PC-9 (cell line): Measurements from ENCODE around the gene ACSM3. TPM values are rescaled to one million over a fixed set of nuclear protein-coding genes. Genes with fewer than 3 reads are reported as not detected.

ENCODE experiments used
- BruUV-seq: library from RNA; stranded (reverse); fragments of 400-500 nt; replicated peaks from 2 replicates; lab custom pipeline; 2021; lab: Mats Ljungman, UMichigan
- CTCF ChIA-PET: fragments of 300-600 bp; sonication (Branson Sonifier 250); formaldehyde crosslinking; loops from one replicate; lab custom pipeline; 2022; ENCODE audit warnings: antibody characterized with exemption; lab: Charles Lee
- POLR2A ChIA-PET: fragments of 300-600 bp; sonication (Branson Sonifier 250); formaldehyde crosslinking; loops from one replicate; lab custom pipeline; 2022; ENCODE audit warnings: antibody characterized with exemption; ENCODE audit not compliant: unreplicated experiment; lab: Charles Lee
- DNase-seq, 2 experiments: peaks; one replicate each; pipeline versions ENCODE4 v3.0.0 to v3.0.0-alpha.2; 2015 to 2022; ENCODE audit warnings: mixed read lengths in 1 of 2
- H2AFZ ChIP-seq: fragments of 200-600 bp; sonication (generic); 2 replicates; pipeline ENCODE4 v1.8.1; 2017; ENCODE audit warnings: antibody characterized with exemption
- H3F3A ChIP-seq: fragments of 200-600 bp; sonication (generic); 2 replicates; pipeline ENCODE4 v1.8.1; 2017; ENCODE audit warnings: antibody characterized with exemption, mild to moderate bottlenecking, low read depth; ENCODE audit not compliant: insufficient read depth
- H3K27ac ChIP-seq: fragments of 200-600 bp; sonication (generic); 2 replicates; pipeline ENCODE4 v1.6.1; 2016; ENCODE audit warnings: mixed run types
- H3K27me3 ChIP-seq: fragments of 200-600 bp; sonication (generic); 2 replicates; pipeline ENCODE4 v1.6.1; 2016; ENCODE audit warnings: low read depth, mixed run types; ENCODE audit not compliant: insufficient read depth
- H3K36me3 ChIP-seq: fragments of 200-600 bp; sonication (generic); 2 replicates; pipeline ENCODE4 v1.6.1; 2016; ENCODE audit warnings: low read depth, mixed run types
- H3K4me1 ChIP-seq: fragments of 200-600 bp; sonication (generic); replicated peaks from 2 replicates; pipeline ENCODE4 v1.6.1; 2016; ENCODE audit warnings: mixed run types; ENCODE audit not compliant: insufficient read depth
- H3K4me2 ChIP-seq: fragments of 200-600 bp; sonication (generic); 2 replicates; pipeline ENCODE4 v1.6.1; 2017; ENCODE audit warnings: mixed run types
- H3K4me3 ChIP-seq: fragments of 200-600 bp; sonication (generic); 2 replicates; pipeline ENCODE4 v1.6.1; 2016; ENCODE audit warnings: mixed run types
- H3K79me2 ChIP-seq: fragments of 200-600 bp; sonication (generic); 2 replicates; pipeline ENCODE4 v1.6.1; 2017; ENCODE audit warnings: low read depth, mixed run types
- H3K9me2 ChIP-seq: fragments of 200-600 bp; sonication (generic); 2 replicates; pipeline ENCODE4 v1.8.1; 2017; ENCODE audit warnings: mild to moderate bottlenecking; ENCODE audit not compliant: insufficient read depth
- H3K9me3 ChIP-seq: fragments of 200-600 bp; sonication (generic); 2 replicates; pipeline ENCODE4 v1.8.1; 2016; ENCODE audit warnings: low read depth; ENCODE audit not compliant: insufficient read depth
- H4K20me1 ChIP-seq: fragments of 200-600 bp; sonication (generic); 2 replicates; pipeline ENCODE4 v1.8.1; 2017; ENCODE audit not compliant: insufficient read depth
- CTCF ChIP-seq: fragments of 200-600 bp; sonication (generic); conservative IDR thresholded peaks from 2 replicates; pipeline ENCODE4 v1.6.1; 2017; ENCODE audit warnings: mixed run types, antibody characterized with exemption, mild to moderate bottlenecking, moderate library complexity
- EZH2 ChIP-seq: fragments of 200-600 bp; sonication (generic); IDR thresholded peaks from 2 replicates; pipeline ENCODE4 v1.8.0; 2017; ENCODE audit warnings: antibody characterized with exemption, low read depth
- intact Hi-C: fragments of 100-400 bp; cut with micrococcal nuclease; formaldehyde crosslinking; loops from one replicate; pipeline ENCODE4 v1.10.0; 2022; ENCODE audit not compliant: unreplicated experiment
- total RNA-seq: library from RNA; stranded (reverse); gene quantifications from 2 replicates; pipeline ENCODE4 v1.2.3, GENCODE V29; 2021

The ACSM3 gene
- total RNA-seq, 1 experiment from 2014 or later = 2.4 TPM

DNA sequence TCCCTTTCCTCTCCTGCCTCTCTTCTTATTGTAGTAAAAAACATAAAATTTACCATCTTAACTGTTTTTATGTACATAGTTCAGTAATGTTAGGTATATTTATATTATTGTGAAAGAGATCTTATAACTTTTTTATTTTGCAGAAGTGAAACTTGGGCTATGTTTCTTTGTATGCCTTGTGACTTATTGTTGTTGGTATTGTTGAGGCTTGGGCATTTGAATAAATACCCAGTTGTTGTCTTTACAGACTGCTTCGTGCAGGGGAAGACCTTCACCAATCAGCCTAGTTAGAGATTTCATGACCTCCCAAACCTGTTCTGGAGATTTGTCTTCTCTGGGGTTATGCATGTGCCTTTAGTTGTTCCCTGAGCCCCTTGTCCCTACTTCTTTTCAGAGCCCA is 74.4 kb downstream of the ACSM3 start:
- BruUV-seq = no TSS peak
- CTCF ChIA-PET = no interaction called here

DNA sequence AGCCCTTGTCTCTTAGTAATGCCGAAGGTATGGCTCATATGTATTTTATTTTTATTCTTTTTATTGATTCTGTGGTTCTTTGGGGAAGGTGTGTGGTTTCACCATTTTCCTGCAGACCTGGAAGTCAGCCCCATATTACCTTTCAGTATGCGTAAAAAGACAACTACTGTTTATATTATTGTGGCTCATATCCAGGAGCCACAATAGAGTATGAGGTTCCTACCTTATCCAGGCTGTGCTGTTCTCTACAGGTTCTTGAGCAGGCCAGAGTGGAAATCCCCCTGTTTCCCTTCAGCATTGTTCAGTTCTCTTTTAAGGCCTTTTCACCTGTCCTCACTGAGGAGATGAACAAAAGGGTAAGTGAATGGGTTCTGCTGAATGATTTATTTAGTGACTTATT is 75.7 kb downstream of the ACSM3 start:
- H3K4me2 ChIP-seq = no peak overlapping the region
- no peak overlapping the region for H3K27ac ChIP-seq
- no TSS peak for BruUV-seq
- no peak overlapping the region for H2AFZ ChIP-seq
- no peaks in the 10 kb centered on the region for H3K4me1 ChIP-seq
- H3K9me2 ChIP-seq = no peaks in the 10 kb centered on the region
- intact Hi-C loops = no loop called here
- H3K9me3 ChIP-seq = no peaks in the 10 kb centered on the region
- ChIA-PET POLR2A (no interaction called here), CTCF (no interaction called here)
- no peaks in the 10 kb centered on the region for H3K27me3 ChIP-seq
- H3K4me3 ChIP-seq = no peak overlapping the region
- no peak for DNase-seq
- H3K36me3 ChIP-seq = no peaks in the 10 kb centered on the region
- H4K20me1 ChIP-seq = no peaks in the 10 kb centered on the region
- TF ChIP-seq EZH2 = no peak
- no peak for TF ChIP-seq CTCF
- H3F3A ChIP-seq = no peaks in the 10 kb centered on the region
- H3K79me2 ChIP-seq = no peaks in the 10 kb centered on the region

More for the DNA sequence above, 74.4 kb downstream of the ACSM3 start:
- Histone ChIP-seq H4K20me1 (no peaks in the 10 kb centered on the region), H3K36me3 (no peaks in the 10 kb centered on the region), H3K27me3 (no peaks in the 10 kb centered on the region), H3K9me2 (no peaks in the 10 kb centered on the region), H3K4me3 (no peak overlapping the region), H3K4me2 (no peak overlapping the region), H3K27ac (no peak overlapping the region), H3F3A (no peaks in the 10 kb centered on the region), H3K9me3 (no peaks in the 10 kb centered on the region), H2AFZ (no peak overlapping the region), H3K79me2 (no peaks in the 10 kb centered on the region), H3K4me1 (no peaks in the 10 kb centered on the region)
- TF ChIP-seq CTCF (no peak), EZH2 (no peak)
- DNase-seq = no peak
- intact Hi-C loops = no loop called here
- POLR2A ChIA-PET = no interaction called here

DNA sequence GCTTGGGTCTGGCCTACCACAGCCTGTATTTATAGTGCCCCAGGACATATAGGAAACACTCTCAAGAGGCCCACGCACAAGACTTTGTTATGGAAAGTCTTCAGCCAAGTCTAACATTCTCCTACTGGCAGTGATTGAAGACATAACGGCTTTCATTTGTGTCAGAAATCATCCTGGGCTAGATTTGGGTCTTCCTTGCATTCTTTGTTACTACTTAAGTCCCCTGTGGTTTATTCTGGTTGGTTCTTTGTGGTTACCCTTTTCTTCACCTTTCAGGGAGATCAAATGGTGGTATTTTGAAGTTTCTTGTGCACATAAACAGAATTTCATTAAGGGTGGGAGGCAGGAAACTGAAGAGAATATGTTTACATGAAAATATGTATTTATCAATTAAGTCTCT is 80.2 kb downstream of the ACSM3 start:
- Histone ChIP-seq H3K27ac (no peak overlapping the region), H3F3A (no peaks in the 10 kb centered on the region), H3K9me3 (no peaks in the 10 kb centered on the region), H3K4me2 (no peak overlapping the region), H4K20me1 (no peaks in the 10 kb centered on the region), H2AFZ (no peak overlapping the region), H3K79me2 (no peaks in the 10 kb centered on the region), H3K4me3 (no peak overlapping the region), H3K36me3 (no peaks in the 10 kb centered on the region), H3K9me2 (no peaks in the 10 kb centered on the region), H3K27me3 (no peaks in the 10 kb centered on the region), H3K4me1 (no peaks in the 10 kb centered on the region)
- DNase-seq = no peak
- ChIA-PET POLR2A (no interaction called here), CTCF (no interaction called here)
- no TSS peak for BruUV-seq
- intact Hi-C loops = no loop called here
- TF ChIP-seq EZH2 (no peak), CTCF (no peak)
